Esophagus squamous epithelium (tissue), 5 donors: ENCODE results near the gene IRF4. TPM values are rescaled to one million over a fixed set of nuclear protein-coding genes. Genes with fewer than 3 reads are reported as not detected.

Source experiments
- DNase-seq: peaks from one replicate; lab custom pipeline; 2025; lab: John Stamatoyannopoulos, UW
- H3K27ac ChIP-seq, 4 donors: fragments of 200-600 bp; sonication (generic); one replicate each; pipeline ENCODE4 v1.5.1; 2016 to 2019; ENCODE audit warnings: mild to moderate bottlenecking in 1 of 4
- H3K27me3 ChIP-seq, 4 donors: fragments of 200-600 bp; sonication (generic); 1 replicate in 3 of 4; 2 replicates in 1 of 4; pipeline versions ENCODE4 v1.5.1 to v1.6.0; 2017 to 2021; ENCODE audit warnings: antibody characterized with exemption in 1 of 4
- H3K36me3 ChIP-seq, 3 donors: fragments of 200-600 bp; sonication (generic); one replicate each; pipeline ENCODE4 v1.5.1; 2016 to 2019
- H3K4me1 ChIP-seq, 3 donors: fragments of 200-600 bp; sonication (generic); one replicate each; pipeline ENCODE4 v1.5.1; 2017 to 2019
- H3K4me3 ChIP-seq, 4 donors: fragments of 200-600 bp; sonication (generic); 1 replicate in 3 of 4; 2 replicates in 1 of 4; pipeline ENCODE4 v1.5.1; 2016 to 2019; ENCODE audit warnings: mild to moderate bottlenecking in 2 of 4, moderate library complexity in 1 of 4
- H3K9me3 ChIP-seq, 3 donors: fragments of 200-600 bp; sonication (generic); one replicate each; pipeline ENCODE4 v1.5.1; 2016 to 2019
- POLR2A ChIP-seq, 4 donors: fragments of 450-650 bp; IDR thresholded peaks; one replicate each; pipeline ENCODE4 v1.6.1; 2017; ENCODE audit warnings: antibody characterized with exemption in 4 of 4, mild to moderate bottlenecking in 4 of 4, moderate library complexity in 3 of 4
- WGBS, 2 donors: methylation state at CpG; one replicate each; pipeline ENCODE4 v1.1.5; 2018; 5-methylcytosine and 5-hydroxymethylcytosine counted together
- intact Hi-C: fragments of 100-400 bp; cut with DNase I; formaldehyde crosslinking; loops from one replicate; pipeline ENCODE4 v1.15.0; 2022
- total RNA-seq, 4 donors: library from RNA; depleted of rRNA; stranded (reverse); fragments of >200 nt; gene quantifications; one replicate each; pipeline ENCODE4 v1.1.0, GENCODE V29; 2016
- TF ChIP-seq, protein P1 (sequence below), 6 experiments: fragments of 450-650 bp in 4 of 6; fragments of 200-600 bp in 2 of 6; sonication (generic) in 2 of 6; IDR thresholded peaks; one replicate each; pipeline ENCODE4 v1.5.1; 2016 to 2019; ENCODE audit warnings: antibody characterized with exemption in 6 of 6, mild to moderate bottlenecking in 4 of 6, moderate library complexity in 4 of 6
- donor health status: DM: yes; HTN: yes; CAD: no.

Gene IRF4
- total RNA-seq, 4 donors from 2014 or later: 0.40 to 1.9 (median 1.2) TPM

GRCh38 chr6:414447-414846 lies 22.9 kb downstream of the IRF4 start:
- Histone ChIP-seq H3K4me3 (no peak overlapping the region), H3K27me3 (peaks cover 0 to 19% (median 0%) of the 10 kb centered on the region in 4 donors), H3K36me3 (no peaks in the 10 kb centered on the region), H3K9me3 (peaks cover 0 to 15% (median 13%) of the 10 kb centered on the region in 3 donors), H3K4me1 (peaks cover 0 to 4% (median 0%) of the 10 kb centered on the region in 3 donors), H3K27ac (no peak overlapping the region)
- no peak for DNase-seq
- TF ChIP-seq, protein P1, sequence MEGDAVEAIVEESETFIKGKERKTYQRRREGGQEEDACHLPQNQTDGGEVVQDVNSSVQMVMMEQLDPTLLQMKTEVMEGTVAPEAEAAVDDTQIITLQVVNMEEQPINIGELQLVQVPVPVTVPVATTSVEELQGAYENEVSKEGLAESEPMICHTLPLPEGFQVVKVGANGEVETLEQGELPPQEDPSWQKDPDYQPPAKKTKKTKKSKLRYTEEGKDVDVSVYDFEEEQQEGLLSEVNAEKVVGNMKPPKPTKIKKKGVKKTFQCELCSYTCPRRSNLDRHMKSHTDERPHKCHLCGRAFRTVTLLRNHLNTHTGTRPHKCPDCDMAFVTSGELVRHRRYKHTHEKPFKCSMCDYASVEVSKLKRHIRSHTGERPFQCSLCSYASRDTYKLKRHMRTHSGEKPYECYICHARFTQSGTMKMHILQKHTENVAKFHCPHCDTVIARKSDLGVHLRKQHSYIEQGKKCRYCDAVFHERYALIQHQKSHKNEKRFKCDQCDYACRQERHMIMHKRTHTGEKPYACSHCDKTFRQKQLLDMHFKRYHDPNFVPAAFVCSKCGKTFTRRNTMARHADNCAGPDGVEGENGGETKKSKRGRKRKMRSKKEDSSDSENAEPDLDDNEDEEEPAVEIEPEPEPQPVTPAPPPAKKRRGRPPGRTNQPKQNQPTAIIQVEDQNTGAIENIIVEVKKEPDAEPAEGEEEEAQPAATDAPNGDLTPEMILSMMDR (IDR thresholded peaks at IDR 0.05): no peak
- no peak for TF ChIP-seq POLR2A (IDR thresholded peaks at IDR 0.05)
- intact Hi-C loops: no loop called here

DNA sequence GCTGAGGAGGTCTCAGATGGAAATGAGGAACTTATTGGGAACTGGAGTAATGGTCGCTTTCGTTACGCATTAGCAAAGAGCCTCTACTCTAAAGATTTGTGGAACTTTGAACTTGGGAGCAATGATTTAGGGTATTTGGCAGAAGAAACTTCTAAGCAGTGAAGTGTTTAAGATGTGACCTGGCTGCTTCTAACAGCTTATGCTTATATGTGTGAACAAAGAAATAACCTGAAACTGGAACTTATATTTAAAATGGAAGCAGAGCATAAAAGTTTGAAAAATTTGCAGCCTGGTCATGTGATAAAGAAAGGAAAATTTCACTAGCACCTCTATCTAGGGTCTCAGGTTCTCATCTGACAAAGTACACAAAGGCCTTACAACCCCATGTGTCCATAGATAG lies 23.5 kb downstream of the IRF4 start:
- TF ChIP-seq, protein P1 (IDR thresholded peaks at IDR 0.05): no peak
- no peak for TF ChIP-seq POLR2A (IDR thresholded peaks at IDR 0.05)
- Histone ChIP-seq H3K4me1 (peaks cover 0 to 4% (median 0%) of the 10 kb centered on the region in 3 donors), H3K27me3 (peaks cover 0 to 19% (median 0%) of the 10 kb centered on the region in 4 donors), H3K27ac (no peak overlapping the region), H3K36me3 (no peaks in the 10 kb centered on the region), H3K9me3 (peaks cover 0 to 15% (median 13%) of the 10 kb centered on the region in 3 donors), H3K4me3 (no peak overlapping the region)
- WGBS, 2 donors: 94 to 97% methylated on average over 3 of the region's 3 CpGs
- no peak for DNase-seq
- intact Hi-C loops: no loop called here

DNA sequence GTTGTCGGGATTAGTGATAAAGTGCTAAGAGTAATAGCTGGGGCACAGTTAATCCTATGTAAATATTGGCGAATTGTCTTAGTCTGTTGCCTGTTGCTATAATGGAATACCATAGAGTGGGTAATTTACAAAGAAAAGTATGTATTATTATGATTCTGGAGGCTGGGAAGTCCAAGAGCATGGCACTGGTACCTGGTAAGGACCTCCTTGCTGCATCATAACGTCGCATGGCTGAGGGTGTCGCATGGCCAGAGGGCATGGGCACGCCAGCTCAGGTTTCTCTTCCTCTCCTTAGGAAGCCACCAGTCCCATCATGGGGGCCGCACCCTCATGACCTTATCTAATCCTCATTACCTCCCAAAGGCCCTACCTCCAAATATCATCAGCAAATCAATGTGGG lies 29.7 kb downstream of the IRF4 start:
- H3K27ac ChIP-seq: no peak overlapping the region
- intact Hi-C loops: no loop called here
- DNase-seq: no peak
- no peaks in the 10 kb centered on the region for H3K27me3 ChIP-seq
- no peak overlapping the region for H3K4me3 ChIP-seq
- no peaks in the 10 kb centered on the region for H3K36me3 ChIP-seq
- peaks cover 0 to 4% (median 0%) of the 10 kb centered on the region in 3 donors for H3K4me1 ChIP-seq
- WGBS, 2 donors: 83 to 88% methylated on average over 7 of the region's 7 CpGs
- TF ChIP-seq, protein P1 (IDR thresholded peaks at IDR 0.05): no peak
- no peak for TF ChIP-seq POLR2A (IDR thresholded peaks at IDR 0.05)
- no peaks in the 10 kb centered on the region for H3K9me3 ChIP-seq

GRCh38 chr6:422433-423054 lies 31.0 kb downstream of the IRF4 start:
- Histone ChIP-seq H3K27me3 (peaks cover 0 to 6% (median 0%) of the 10 kb centered on the region in 4 donors), H3K9me3 (no peaks in the 10 kb centered on the region), H3K4me1 (no peaks in the 10 kb centered on the region), H3K36me3 (no peaks in the 10 kb centered on the region), H3K27ac (no peak overlapping the region), H3K4me3 (no peak overlapping the region)
- intact Hi-C loops: no loop called here
- no peak for DNase-seq
- TF ChIP-seq, protein P1 (IDR thresholded peaks at IDR 0.05): no peak
- no peak for TF ChIP-seq POLR2A (IDR thresholded peaks at IDR 0.05)
- WGBS, 2 donors: 35 to 50% methylated on average over 6 of the region's 6 CpGs

GRCh38 chr6:423055-423798 lies 31.7 kb downstream of the IRF4 start:
- TF ChIP-seq, protein P1 (IDR thresholded peaks at IDR 0.05): no peak
- TF ChIP-seq POLR2A (IDR thresholded peaks at IDR 0.05): no peak
- no peak overlapping the region for H3K27ac ChIP-seq
- peaks cover 0 to 9% (median 0%) of the 10 kb centered on the region in 4 donors for H3K27me3 ChIP-seq
- DNase-seq: no peak
- H3K4me1 ChIP-seq: no peaks in the 10 kb centered on the region
- H3K9me3 ChIP-seq: no peaks in the 10 kb centered on the region
- H3K36me3 ChIP-seq: no peaks in the 10 kb centered on the region
- H3K4me3 ChIP-seq: no peak overlapping the region
- intact Hi-C loops: no loop called here
- 84 to 97% methylated on average over 6 to 10 of the region's 11 CpGs for WGBS, 2 donors
